ENCODE results near the gene MAN1C1. TPM values are rescaled to one million over a fixed set of nuclear protein-coding genes. Genes with fewer than 3 reads are reported as not detected.

The MAN1C1 gene
- total and polyA plus RNA-seq, 9 of the 15 experiments (the other 6 are each of a cell fraction or from before 2014, with no cell fraction given) = 0.04 to 0.44 (median 0.10) TPM; not detected in 3

- TF ChIP-seq ZBTB40 (IDR thresholded peaks at IDR 0.05) (no peak), ZBTB40 (CRISPR knock-in tag; IDR thresholded peaks at IDR 0.05) (no peak), SRF (CRISPR knock-in tag; IDR thresholded peaks at IDR 0.05) (no peak), HMGN3 (IDR thresholded peaks at IDR 0.05; ENCODE audit: borderline replicate concordance, extremely low read depth, insufficient read length, low read depth, low read length) (no peak), XRCC3 (IDR thresholded peaks at IDR 0.05) (no peak), RBM15 (IDR thresholded peaks at IDR 0.05; ENCODE audit: insufficient read depth, low read length) (no peak), ZNF395 (CRISPR knock-in tag; IDR thresholded peaks at IDR 0.05) (no peak), CEBPB (tag; IDR thresholded peaks at IDR 0.05) (peak; percentile 42), TAF1 (IDR thresholded peaks at IDR 0.05; ENCODE audit: control insufficient read depth, extremely low read depth, insufficient read depth, low read length, severe bottlenecking) (no peak), ZNF655 (CRISPR knock-in tag; IDR thresholded peaks at IDR 0.05) (no peak), SPI1 (IDR thresholded peaks at IDR 0.05; ENCODE audit: borderline replicate concordance, low read depth, low read length) (no peak), RBBP5 (IDR thresholded peaks at IDR 0.05; ENCODE audit: borderline replicate concordance, insufficient read depth, low read length, poor library complexity, severe bottlenecking) (no peak), YY1 (IDR thresholded peaks at IDR 0.05; ENCODE audit: borderline replicate concordance in 1 of 3, control insufficient read depth in 1 of 3, extremely low read depth in 1 of 3, insufficient read depth in 3 of 3, insufficient read length in 1 of 3, insufficient replicate concordance in 2 of 3, low read depth in 1 of 3, low read length in 2 of 3) (no peak), ZNF384 (IDR thresholded peaks at IDR 0.05; ENCODE audit: low read depth, low read length) (0 out of 2 replicates have a peak, but pooled peaks have one; percentile 18)
Measured at GRCh38 chr1:25689686-25690381, 73.2 kb downstream of the MAN1C1 start (continued).
